Right cardiac atrium (tissue), 5 donors: Measurements from ENCODE around the gene HES3. TPM values are rescaled to one million over a fixed set of nuclear protein-coding genes. Genes with fewer than 3 reads are reported as not detected.

Source experiments
- ATAC-seq, 2 donors: fragments of 200-7000 bp; cut with Tn5 transposase; one replicate each; pipeline versions ENCODE4 v1.8.0 to v1.9.1; 2020; ENCODE audit warnings: moderate library complexity in 2 of 2, mild to moderate bottlenecking in 1 of 2
- DNase-seq, 3 donors: peaks; one replicate each; pipeline ENCODE4 v3.0.0-alpha.2; 2020
- H3K27ac ChIP-seq: one replicate; pipeline ENCODE4 v1.5.1; 2013; ENCODE audit warnings: mild to moderate bottlenecking, low read length, control low read depth, moderate library complexity
- H3K27me3 ChIP-seq: one replicate; pipeline ENCODE4 v1.6.1; 2013; ENCODE audit not compliant: control insufficient read depth, insufficient read depth
- H3K4me1 ChIP-seq: one replicate; pipeline ENCODE4 v1.6.1; 2013; ENCODE audit warnings: low read length; ENCODE audit not compliant: control insufficient read depth, insufficient read depth
- H3K4me3 ChIP-seq: one replicate; pipeline ENCODE4 v1.5.1; 2013; ENCODE audit warnings: low read length, control low read depth
- H3K9me3 ChIP-seq: one replicate; pipeline ENCODE4 v1.6.1; 2013; ENCODE audit warnings: low read length; ENCODE audit not compliant: control insufficient read depth
- WGBS: extraction: QIAGEN DNeasy Blood & Tissue Kit; methylation state at CpG from one replicate; pipeline ENCODE4 v1.1.7; 2013; 5-methylcytosine and 5-hydroxymethylcytosine counted together
- intact Hi-C, 4 donors: fragments of 100-400 bp; cut with DNase I; formaldehyde crosslinking; loops; one replicate each; pipeline versions ENCODE4 v1.11.0 to v1.14.0; 2022 to 2023
- polyA plus RNA-seq: library from polyadenylated mRNA; stranded (reverse); fragments of 200-250 nt; gene quantifications from one replicate; pipeline ENCODE4 v1.2.3, GENCODE V29; 2013
- total RNA-seq, 4 donors: library from RNA; stranded (reverse); fragmentation: NEBNext Ultra II Directional; extraction: Animal tissue kit (Norgen Biotek cat#: 25700); gene quantifications; one replicate each; pipeline ENCODE4 v1.2.1, GENCODE V29; 2021
- donor health status: healthy with polysubstance abuse.
- donor health status: DM: no; HTN: yes; CAD: no.
- donor health status: DM: no; HTN: no; CAD: no.
- donor health status: DM: no; HTN: yes; CAD: no; lungs with severe emphysema.
- donor health status: DM: yes; HTN: yes; CAD: no.

The HES3 gene
- total and polyA plus RNA-seq, 5 donors: not detected

- ATAC-seq (no peak), DNase-seq (peak in 1 of 3 donors; percentile 27)
- H3K4me3 ChIP-seq: no peak overlapping the region
- H3K4me1 ChIP-seq: peaks cover 1% of the 10 kb centered on the region
- no peaks in the 10 kb centered on the region for H3K9me3 ChIP-seq
- H3K27me3 ChIP-seq: no peaks in the 10 kb centered on the region
- WGBS: 77% methylated on average over 17 of the region's 17 CpGs
- intact Hi-C loops: loop anchor here in 2 of 4 donors (5.0 to 10.0 kb wide), 2 partner anchors 43 to 195 kb away; partner anchors contain the start of genes KCNAB2 (in 1 of the 2) and RPL22 (in 1 of the 2)
- H3K27ac ChIP-seq: no peak overlapping the region
Observed at GRCh38 chr1:6239950-6240768, 3.8 kb upstream of the HES3 start.

DNA sequence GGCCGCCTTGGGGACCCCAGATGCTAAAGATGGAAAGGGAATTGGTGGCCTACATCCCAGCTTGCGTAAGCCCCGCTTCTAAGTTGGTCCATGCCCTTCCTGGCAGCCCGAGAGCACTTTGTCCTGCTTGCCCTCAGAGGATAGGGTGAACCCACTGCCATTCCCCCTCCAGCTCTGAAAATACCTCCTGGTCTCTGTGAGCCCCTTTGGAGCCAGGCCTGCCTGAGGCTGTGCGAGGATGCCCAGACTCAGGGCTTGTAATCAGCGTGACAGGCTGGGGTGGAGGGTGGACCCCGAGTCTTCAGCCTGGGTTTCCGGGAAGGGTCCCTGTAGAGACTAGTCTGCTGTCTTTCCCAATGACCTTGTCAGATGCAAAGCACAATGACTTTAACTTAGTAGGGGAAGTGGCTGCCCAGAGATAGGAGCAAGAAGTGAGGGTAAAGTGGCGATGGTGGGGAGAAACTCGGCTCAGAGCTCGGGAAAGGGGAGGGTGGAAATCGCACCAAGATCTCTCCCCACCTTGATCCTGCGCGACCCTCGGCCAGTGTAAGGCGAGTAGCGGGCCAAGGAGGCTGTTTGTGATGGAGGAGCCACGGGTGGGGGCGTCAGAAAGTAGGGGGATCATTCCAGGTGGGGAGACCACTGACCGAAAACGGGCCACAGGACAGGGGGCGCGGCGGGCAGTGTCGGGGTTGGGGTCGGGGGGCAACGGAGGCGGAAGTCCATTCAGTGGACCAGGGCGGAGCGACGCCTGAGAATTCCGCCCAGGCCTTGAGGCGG lies 2.7 kb upstream of the HES3 start:
- Histone ChIP-seq H3K9me3 (no peaks in the 10 kb centered on the region), H3K27ac (no peak overlapping the region), H3K4me3 (no peak overlapping the region), H3K4me1 (no peaks in the 10 kb centered on the region), H3K27me3 (no peaks in the 10 kb centered on the region)
- intact Hi-C loops: loop anchor here in 2 of 4 donors (5.0 to 10.0 kb wide), 2 partner anchors 44 to 196 kb away; partner anchors contain the start of genes KCNAB2 (in 1 of the 2) and RPL22 (in 1 of the 2)
- ATAC-seq: no peak
- WGBS: 32% methylated on average over 33 of the region's 33 CpGs
- no peak for DNase-seq

DNA sequence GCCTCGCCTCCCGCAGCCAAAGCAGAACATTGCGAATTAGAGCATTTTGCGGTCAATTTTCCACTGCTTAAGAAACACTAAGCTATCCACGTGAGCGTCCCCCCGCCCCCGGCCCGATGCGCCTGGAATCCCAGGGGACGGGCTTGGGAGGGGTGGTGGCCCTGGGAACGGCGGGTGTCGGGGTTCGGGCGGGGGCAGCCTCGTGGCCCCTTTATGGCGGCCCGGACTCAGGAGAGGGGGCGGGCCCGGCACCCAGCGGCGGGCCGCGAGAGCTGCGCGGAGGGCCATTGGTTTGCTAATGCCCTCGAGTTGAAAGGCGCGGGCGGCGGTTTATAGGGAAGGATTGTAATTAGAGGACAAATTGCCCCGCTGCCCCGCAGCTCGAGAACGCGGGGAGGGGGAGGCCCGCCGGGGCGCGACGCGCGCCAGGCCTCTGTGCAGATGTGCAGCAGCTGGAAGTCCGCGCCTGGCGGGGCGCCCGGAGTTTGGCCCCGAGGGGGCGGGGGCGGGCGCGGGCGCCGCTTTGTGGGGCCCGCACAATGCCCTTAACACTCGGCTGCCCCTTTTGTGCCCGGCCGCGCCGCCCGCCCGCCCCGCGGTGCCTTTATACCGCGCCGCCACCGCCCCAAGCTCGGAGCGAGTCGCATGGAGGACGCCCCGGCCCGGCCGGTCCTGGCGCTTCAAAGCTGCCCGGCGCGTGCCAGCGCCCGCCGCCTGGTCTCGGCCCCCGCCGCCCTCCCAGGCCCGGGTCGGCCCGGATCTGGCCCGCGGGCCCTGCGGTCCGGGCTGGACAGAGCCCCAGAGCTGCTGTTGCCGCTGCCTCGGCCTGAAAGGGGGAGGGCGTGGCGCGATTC lies 1.9 kb upstream of the HES3 start:
- H3K9me3 ChIP-seq: no peaks in the 10 kb centered on the region
- intact Hi-C loops: loop anchor here in 2 of 4 donors (5.0 to 10.0 kb wide), 2 partner anchors 45 to 197 kb away; partner anchors contain the start of genes KCNAB2 (in 1 of the 2) and RPL22 (in 1 of the 2)
- H3K4me1 ChIP-seq: no peaks in the 10 kb centered on the region
- no peak for ATAC-seq
- H3K27me3 ChIP-seq: no peaks in the 10 kb centered on the region
- under 1% methylated on average over 98 of the region's 99 CpGs for WGBS
- no peak overlapping the region for H3K27ac ChIP-seq
- peak in 2 of 3 donors; percentile 70 to 74 for DNase-seq
- peak overlapping the region; percentile 12 for H3K4me3 ChIP-seq

GRCh38 chr1:6243053-6243834 lies 735 bp upstream of the HES3 start:
- intact Hi-C loops: loop anchor here in 2 of 4 donors (5.0 to 10.0 kb wide), 2 partner anchors 46 to 198 kb away; partner anchors contain the start of genes KCNAB2 (in 1 of the 2) and RPL22 (in 1 of the 2)
- DNase-seq: peak in 1 of 3 donors; percentile 39
- no peaks in the 10 kb centered on the region for H3K9me3 ChIP-seq
- WGBS: 27% methylated on average over 20 of the region's 20 CpGs
- H3K4me3 ChIP-seq: no peak overlapping the region
- no peak overlapping the region for H3K27ac ChIP-seq
- H3K4me1 ChIP-seq: no peaks in the 10 kb centered on the region
- ATAC-seq: no peak
- no peaks in the 10 kb centered on the region for H3K27me3 ChIP-seq

DNA sequence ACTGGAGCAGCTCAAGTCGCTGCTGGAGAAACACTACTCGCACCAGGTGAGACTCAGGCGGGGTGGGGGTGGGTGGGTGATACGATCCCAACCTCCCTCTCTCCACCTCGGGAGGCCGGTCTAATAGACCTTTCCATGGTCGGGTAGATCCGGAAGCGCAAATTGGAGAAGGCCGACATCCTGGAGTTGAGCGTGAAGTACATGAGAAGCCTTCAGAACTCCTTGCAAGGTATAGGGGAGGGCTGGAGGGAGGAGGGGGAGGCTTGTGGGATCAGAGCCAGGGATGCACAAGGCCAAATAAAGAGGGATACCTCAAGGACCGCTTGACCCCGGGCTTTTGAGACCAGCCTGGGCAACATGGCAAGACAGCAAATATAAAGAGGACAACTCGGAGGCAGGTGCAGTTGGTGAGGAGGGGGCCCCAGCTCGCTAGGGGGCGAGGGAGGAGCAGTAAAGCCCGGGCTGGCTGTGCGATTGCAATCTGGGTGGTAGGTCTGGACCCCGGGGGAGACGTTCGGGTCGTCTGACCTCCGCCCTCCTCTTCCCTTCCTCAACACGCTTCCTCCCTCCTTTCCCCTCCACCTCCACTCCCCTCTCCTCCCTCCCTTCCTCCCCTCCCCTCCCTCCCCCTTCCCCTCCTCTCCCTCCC lies 546 bp downstream of the HES3 start:
- DNase-seq (peak in 1 of 3 donors; percentile 39), ATAC-seq (no peak)
- no peaks in the 10 kb centered on the region for H3K27me3 ChIP-seq
- 2% methylated on average over 24 of the region's 24 CpGs for WGBS
- no peaks in the 10 kb centered on the region for H3K9me3 ChIP-seq
- no peak overlapping the region for H3K4me3 ChIP-seq
- no peaks in the 10 kb centered on the region for H3K4me1 ChIP-seq
- intact Hi-C loops: loop anchor here (5.0 to 10.0 kb wide), 5 partner anchors 47 to 200 kb away; partner anchors contain the start of genes KCNAB2 (in 1 of the 4) and RPL22 (in 1 of the 4)
- no peak overlapping the region for H3K27ac ChIP-seq

DNA sequence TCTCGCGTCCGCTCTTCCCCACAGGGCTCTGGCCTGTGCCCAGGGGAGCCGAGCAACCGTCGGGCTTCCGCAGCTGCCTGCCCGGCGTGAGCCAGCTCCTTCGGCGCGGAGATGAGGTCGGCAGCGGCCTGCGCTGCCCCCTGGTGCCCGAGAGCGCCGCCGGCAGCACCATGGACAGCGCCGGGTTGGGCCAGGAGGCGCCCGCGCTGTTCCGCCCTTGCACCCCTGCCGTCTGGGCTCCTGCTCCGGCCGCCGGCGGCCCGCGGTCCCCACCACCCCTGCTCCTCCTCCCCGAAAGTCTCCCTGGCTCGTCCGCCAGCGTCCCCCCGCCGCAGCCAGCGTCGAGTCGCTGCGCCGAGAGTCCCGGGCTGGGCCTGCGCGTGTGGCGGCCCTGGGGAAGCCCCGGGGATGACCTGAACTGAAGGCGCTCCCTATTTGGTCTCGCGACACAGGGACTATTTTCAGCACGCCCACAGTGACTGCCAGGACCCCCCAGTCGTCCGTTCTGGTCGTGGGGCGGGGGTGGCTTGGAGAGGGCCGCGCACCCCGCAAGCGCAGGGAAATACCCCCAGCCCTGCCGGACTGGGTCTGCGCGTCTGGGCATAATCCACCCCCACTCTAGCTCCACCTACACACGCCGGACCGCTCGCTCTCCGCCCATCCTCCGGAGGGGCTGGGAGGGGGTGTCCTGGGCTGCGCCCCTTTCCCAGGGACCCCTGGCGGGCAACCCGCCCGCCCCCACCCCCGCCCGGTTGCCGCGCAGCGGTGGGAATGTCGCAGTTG lies 1.3 kb downstream of the HES3 start:
- H3K27me3 ChIP-seq: no peaks in the 10 kb centered on the region
- WGBS: 2% methylated on average over 76 of the region's 79 CpGs
- H3K4me3 ChIP-seq: no peak overlapping the region
- intact Hi-C loops: loop anchor here in 3 of 4 donors (5.0 to 10.0 kb wide), 4 partner anchors 157 to 200 kb away; partner anchors contain the start of gene KCNAB2 (in 1 of the 3)
- H3K27ac ChIP-seq: no peak overlapping the region
- peak; percentile 84 to 94 (median 93) for DNase-seq
- no peaks in the 10 kb centered on the region for H3K9me3 ChIP-seq
- ATAC-seq: peak; percentile 75 to 85
- no peaks in the 10 kb centered on the region for H3K4me1 ChIP-seq

- Histone ChIP-seq H3K9me3 (no peaks in the 10 kb centered on the region), H3K4me1 (no peaks in the 10 kb centered on the region), H3K27me3 (no peaks in the 10 kb centered on the region), H3K4me3 (no peak overlapping the region), H3K27ac (no peak overlapping the region)
- peak in 1 of 2 donors; percentile 5 for ATAC-seq
- 4% methylated on average over 49 of the region's 49 CpGs for WGBS
- peak in 2 of 3 donors; percentile 74 to 76 for DNase-seq
- intact Hi-C loops: loop anchor here (2.0 to 10.0 kb wide), 8 partner anchors 97 to 201 kb away; partner anchors contain the start of gene KCNAB2 (in 1 of the 4)
Observed at GRCh38 chr1:6245869-6246496, 2.0 kb downstream of the HES3 start.

DNA sequence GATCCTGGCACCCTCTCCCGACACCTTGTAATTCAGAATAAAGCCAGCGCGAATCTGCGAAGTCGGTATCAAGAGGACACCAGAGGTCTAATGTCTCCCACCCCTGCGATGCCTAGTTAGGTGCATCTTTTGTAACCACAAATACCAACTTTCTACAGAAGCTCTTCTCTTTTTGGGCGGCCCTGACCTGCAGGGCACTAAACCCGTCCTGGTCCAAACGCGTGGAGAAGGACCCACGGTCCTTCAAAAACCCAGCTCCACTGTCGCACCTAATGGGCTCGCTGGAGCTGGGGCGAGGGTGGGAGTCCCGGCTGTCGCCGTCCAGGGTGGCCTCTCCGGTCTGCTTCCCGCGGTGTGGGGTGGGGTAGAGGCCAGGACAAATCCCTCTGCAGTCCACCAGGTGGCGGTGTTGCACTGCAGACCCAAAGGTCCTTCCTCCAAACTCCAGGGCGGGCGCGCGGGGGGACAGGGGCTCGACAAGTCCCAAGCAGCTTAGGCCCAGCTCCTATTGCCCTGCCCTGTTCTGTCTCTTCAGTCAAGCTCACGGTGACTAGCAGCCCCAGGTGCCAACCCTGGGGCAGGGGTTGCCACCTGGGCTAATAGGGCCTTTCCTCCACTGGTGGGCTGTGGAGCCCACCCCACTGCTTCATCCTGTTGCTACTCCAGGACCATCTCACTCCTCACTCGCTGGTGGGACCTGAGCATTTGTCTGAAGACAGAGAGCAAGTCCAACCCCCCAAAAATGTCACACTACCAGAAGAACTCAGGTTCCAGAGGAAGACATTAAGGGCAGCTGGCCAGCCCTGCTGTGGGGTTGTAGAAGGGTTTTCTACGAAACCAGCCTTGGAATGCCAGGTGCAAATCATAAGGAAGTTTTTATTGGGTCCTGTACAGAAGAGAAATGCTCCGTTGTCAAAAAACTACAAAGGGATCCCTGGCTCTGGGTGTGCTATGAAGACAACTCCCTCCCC lies 2.8 kb downstream of the HES3 start:
- Histone ChIP-seq H3K4me3 (no peak overlapping the region), H3K27ac (no peak overlapping the region), H3K4me1 (no peaks in the 10 kb centered on the region), H3K27me3 (no peaks in the 10 kb centered on the region), H3K9me3 (no peaks in the 10 kb centered on the region)
- intact Hi-C loops: loop anchor here (2.0 to 10.0 kb wide), 8 partner anchors 96 to 202 kb away; partner anchors contain the start of gene KCNAB2 (in 1 of the 4)
- ATAC-seq (peak; percentile 66 to 69), DNase-seq (peak; percentile 84 to 92 (median 90))
- 5% methylated on average over 30 of the region's 30 CpGs for WGBS
